Medulla oblongata (tissue), 1 donor: ENCODE results near the gene DUSP9.
A peak's percentile ranks its signal among the peaks of the same experiment; 100 is the strongest.

Source experiments
- DNase-seq: peaks from one replicate; pipeline ENCODE4 v3.0.0-alpha.2; 2015; ENCODE audit errors: extremely low spot score

The DUSP9 gene

GRCh38 chrX:153635788-153636668, 11.0 kb upstream of the DUSP9 start:
- no peak for DNase-seq

DNA sequence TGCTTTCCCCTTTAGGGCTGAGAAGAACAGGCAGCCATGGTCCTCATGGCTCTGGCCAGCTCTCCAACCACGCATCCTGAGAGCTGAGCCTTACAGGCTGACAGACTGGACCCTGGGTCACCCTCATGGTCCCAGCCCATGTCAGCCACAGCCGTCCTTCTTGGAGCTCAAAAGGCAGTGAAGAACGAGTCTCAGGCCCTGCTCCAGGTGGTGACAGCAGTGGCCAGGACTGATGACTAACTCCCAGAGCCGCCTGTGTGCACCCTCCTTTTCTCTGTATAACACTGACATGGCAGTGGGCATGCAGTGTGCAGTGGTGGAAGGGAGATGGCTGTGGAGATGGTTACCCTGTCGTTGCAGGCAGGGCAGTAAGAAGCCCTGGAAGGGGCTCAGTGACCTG, 10.3 kb upstream of the DUSP9 start:
- DNase-seq: no peak

DNA sequence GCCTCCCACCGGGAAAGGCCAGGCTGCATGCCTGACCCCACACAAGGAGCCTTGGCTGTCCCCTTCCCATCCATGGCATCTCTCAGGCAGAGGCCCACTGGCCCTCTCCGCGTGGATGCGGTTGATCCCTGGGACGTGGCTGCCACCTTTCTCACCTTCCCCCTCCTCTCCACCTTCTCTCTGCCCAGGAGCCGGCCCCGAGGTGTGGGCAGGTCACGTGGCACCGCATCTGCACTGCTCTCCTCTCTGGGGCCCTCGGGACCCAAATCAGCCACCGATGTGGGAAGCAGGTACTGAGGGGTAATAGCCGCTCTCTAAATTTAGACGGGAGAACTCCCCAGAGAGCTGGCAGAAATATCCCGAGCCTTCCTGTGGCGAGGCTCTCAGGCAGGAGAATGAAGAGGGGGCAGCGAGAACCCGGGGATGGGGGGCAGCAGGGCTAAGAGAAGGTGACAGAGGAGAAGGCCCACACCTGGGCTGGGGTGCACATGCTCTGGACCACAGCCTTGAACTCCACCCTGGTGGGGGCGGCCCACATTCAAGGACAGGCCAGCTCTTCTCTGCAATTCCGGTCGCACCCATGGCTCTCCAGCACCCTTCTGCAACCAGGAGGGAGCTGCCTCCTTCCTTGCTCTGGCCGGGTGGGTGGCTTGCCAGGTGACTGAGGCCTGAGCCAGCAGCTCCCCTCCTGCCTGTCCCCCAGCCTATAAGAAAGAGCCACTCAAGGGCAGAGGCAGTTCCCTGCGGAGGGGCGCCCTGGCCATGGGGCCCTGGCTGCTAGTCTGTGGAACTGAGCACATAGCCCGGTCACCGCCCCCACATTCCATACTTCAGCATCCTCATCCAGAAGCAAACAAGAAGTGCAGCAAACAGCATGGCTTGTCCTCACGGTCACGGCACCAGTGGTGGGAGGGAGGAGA, 9.6 kb upstream of the DUSP9 start:
- DNase-seq: no peak

DNA sequence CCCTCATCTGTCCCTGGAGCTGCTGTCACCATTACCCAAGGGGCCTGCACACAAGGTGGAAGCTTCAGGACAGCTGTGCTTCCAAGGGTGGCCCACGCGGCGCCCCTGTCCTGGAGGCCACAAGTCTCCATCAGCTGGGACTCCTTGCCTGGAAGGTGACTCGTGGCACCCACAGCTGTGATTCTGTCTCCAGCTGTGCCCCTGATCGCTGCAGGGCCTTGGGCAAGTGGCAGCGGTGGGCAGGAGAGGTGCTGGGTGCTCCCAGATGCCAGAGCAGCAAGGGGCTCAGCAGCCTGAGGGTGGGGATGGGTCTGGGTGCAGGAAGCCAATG, 9.0 kb upstream of the DUSP9 start:
- no peak for DNase-seq

DNA sequence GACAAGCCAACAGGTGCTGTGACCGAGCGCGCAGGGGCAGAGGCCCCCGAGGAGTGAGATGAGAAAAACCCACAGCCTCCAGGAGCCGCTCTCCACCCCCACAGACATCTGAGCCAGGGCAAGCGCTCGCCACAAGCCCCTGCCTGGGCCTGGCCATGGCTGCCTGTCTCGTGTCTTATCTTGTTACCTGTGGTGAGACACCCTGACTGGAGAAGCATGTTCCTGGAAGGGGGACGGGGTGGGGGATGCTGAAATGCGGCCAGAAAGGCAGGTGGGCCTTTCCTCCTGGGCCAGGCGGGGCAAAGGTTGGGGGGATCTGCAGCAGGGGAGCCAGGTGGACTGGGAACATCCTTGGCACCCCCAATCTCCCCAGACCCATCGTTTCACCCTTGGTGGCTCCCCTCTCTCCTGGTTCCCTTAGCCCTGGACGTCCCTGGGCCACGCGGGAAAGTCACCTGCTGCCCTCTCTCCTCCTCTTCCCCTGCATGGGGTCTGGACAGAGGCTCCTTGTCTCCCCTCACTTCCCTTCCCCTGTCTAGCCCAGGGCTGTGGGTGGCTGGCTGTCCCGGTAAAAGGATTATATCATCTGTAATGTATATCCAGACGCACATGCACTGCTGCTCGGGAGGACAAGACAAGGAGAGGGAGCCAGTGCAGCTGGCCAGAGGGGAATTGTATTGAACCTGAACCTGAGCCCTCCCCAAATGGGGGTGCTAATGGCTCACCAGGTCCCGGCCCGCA, 8.4 kb upstream of the DUSP9 start:
- DNase-seq: no peak

DNA sequence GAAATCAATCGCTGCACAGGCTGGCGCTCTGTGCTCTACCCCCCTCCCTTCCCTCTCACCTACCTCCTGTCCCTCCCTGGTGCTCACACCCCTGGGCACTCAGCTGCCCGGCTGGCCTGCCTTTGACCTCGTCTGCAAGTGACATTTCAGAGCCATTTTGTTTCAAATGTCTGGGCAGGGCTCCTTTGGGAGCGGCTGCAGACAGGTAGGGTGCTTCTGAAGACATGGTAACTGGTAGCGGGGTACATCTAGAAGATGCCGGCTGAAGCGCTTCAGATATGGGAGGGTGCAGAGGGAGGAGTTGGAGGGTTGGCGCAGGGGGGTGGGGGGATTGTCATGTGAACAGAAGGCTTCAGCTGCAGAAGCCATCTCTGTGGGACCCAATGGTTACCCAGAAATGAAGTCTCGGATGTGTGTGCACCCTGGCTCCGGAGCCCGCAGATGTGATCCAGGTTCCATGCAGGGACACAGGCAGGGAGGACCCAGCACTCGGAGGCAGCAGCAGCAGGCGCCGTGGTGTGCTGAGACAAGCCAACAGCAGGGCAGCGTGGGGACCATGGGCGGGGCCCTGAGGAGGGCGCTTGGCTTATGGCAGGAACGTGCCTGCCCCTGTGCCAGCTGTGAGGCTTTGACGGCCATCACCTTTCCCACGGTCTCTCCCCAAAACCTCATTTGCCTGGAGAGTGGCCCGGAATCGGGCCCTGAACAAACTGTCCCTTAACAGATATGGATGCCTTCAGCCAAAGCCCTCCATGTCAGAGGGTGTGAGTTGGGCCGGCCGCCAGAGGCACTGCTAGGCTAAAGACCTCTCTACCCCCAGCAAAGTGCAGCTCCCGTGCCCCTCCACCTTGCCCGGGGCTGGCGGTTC, 7.6 kb upstream of the DUSP9 start:
- DNase-seq: no peak

GRCh38 chrX:153640045-153640686, 6.8 kb upstream of the DUSP9 start:
- DNase-seq: no peak

DNA sequence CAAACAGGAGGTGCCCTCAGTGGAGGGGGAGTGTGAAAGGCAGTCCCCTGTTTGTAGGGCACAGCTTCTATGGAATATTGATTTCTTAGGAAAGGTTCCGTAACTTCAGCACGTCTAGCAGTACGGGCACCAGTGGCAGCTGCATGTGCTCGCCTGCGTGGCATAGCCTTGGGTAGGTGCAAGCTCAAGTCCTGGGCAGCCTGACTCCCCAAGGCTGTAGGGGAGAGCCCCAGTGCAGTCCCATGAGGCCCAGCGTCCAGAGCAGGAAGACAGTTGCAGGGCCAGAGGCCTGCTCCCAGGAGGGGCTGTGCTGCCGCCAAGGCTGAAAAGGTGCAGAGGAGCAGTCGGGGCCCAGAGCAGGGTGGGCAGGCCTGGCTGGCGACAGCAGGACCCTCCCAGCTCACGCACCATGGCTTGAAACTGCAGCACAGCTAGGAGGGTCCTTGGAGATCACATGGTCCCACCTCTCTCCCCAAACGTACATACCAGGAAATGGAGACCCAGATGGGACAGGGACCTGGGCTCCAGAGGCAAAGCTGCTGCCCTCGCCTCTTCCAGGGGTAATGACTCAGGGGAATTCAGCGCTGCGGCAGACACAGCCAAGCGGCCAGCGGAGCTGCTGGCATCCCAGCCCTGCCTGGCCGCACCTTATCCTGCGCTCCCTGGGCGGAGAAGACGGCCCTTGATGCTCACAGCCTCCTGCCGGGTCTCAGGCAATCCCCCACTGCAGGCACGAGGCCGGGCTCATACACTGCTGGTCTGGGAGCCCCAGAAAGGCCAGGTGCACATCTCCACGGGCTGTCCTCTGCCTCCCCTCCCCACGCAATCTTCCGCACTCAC, 6.0 kb upstream of the DUSP9 start:
- no peak for DNase-seq

DNA sequence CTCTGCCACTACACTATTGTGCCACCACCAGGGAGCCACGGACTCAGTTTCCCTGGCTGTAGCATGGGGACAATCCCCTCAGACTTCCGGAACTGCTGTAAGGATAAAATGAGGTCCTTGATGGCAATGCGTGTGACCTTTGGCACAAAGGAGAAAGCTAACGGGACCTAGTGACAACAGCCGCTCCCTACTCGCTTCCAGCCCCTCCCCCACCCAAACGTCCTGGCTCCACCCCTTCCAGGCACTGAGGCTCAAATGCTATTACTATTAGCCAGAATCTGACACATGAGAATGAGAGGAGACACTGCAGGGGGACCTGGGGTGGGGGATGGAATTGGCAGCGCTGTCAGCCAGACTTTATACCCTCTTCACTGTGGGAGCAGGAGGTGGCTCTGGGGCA, 5.4 kb upstream of the DUSP9 start:
- DNase-seq: no peak

DNA sequence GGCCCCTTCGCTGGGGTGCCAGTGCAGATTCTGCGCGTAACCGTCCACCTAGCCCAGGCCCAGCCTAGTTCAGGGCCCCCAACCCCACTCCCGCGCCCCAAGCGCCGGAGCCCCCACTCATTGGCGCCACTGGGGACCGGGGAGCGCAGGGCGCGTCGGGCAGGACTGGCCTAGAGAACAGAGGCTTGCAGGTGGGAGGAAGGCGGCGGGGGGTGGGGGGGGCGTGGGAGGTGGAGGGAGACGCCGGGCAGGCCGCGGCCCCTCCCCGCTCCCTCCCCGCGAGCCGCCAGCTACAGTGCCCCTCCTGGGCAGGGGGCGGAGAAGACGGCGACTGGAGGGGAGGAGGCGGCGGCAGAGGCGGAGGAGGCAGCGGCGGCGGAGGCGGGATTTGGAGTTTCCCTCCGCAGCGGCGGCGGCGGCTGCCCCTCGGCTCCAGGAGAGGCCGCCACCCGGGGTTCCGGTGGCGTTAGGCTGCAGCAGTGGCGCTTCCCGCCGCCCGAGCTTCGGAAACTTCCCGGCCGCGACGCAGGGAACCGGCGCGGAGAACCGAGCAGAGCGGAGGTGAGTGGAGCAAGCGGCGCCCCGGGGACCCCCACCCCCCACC, 4.8 kb upstream of the DUSP9 start:
- no peak for DNase-seq

GRCh38 chrX:153642655-153643430, 4.2 kb upstream of the DUSP9 start:
- no peak for DNase-seq

DNA sequence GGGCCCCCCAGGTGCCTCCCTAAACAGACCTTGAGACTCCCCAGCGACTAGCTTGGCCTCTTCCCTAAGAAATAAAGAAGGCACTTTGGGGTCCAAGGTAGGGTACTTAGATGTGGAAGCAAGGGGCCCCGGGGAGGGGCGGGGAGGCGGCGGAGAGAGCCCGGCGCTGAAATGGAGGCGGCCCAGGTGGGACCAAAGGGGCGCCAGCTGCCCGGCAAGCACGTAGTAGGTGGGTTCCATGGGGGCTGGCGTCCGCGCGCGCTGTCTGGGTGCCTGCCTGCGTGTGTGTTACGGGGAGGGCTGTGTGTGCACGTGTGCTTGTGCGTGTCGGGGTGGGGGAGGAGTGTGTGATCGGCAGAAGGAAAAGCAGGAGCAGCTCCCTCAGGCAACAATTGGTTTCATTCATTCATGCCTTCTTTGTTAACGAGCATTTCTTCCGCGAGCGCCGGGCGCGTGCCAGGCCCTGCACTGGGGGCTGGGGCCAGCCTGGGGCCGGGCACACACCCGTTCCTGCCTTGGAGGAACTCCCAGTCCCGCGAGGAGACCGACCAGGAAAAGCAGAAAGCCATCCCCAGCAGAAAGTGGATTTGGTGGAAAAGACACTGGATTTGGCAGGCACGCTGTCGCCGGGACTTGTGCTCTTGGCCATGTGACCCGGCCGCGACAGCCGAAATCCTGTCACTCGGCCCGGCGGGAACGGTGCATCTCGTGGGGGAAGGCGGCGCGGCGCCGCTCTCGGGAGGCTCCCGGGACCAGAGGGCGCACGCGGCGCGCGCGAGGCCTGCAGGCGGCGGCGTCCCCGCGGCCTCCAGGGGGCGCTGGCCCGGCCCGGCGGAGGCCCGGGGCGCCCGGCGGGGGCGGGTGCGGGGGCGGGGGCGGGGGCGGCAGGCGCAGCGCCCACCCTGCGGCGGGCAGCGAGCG, 3.3 kb upstream of the DUSP9 start:
- peak; percentile 14 for DNase-seq

- DNase-seq: no peak
Observed at GRCh38 chrX:153644356-153645125, 2.5 kb upstream of the DUSP9 start.

DNA sequence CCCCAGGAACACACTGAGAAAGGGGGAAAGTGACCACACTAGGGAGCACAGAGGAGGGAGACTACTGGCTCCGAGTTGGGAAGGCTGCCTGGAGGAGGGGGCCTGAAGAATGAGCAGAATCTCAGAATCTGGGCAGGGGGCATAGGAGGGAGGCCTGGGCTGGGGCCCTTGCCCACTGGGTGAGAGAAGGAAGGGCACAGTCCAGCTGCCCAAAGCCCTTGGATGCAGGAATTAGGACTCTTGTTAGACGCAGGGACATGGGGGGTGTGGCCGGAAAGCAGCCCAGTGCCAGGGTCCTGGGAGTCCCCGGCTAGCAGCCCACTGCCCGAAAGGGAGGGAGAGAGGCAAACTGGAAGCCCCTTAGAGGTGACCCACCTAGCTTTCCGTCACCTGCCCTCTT, 1.9 kb upstream of the DUSP9 start:
- DNase-seq: no peak

GRCh38 chrX:153645921-153646488, 998 bp upstream of the DUSP9 start:
- DNase-seq: no peak
